Measurements from ENCODE around the gene LNPK.

Gene LNPK

GRCh38 chr2:175887776-175888175 lies 114.3 kb downstream of the LNPK start:
- Mint-ChIP-seq H3K36me3 (ENCODE audit: low read depth) (no peaks in the 10 kb centered on the region), H3K4me3 (no peak overlapping the region), H3K27ac (no peak overlapping the region), H3K27me3 (ENCODE audit: low read depth) (no peaks in the 10 kb centered on the region), H3K4me1 (peaks cover 4% of the 10 kb centered on the region), H3K9me3 (no peaks in the 10 kb centered on the region)
- no peak for TF ChIP-seq CTCF (IDR thresholded peaks at IDR 0.05; ENCODE audit: unreplicated experiment in 3 of 3)

- H3K27ac Mint-ChIP-seq = no peak overlapping the region
- no peaks in the 10 kb centered on the region for H3K36me3 Mint-ChIP-seq (ENCODE audit: low read depth)
- no peaks in the 10 kb centered on the region for H3K9me3 Mint-ChIP-seq
- H3K27me3 Mint-ChIP-seq (ENCODE audit: low read depth) = peaks cover 3% of the 10 kb centered on the region
- no peak overlapping the region for H3K4me3 Mint-ChIP-seq
- peaks cover 4% of the 10 kb centered on the region for H3K4me1 Mint-ChIP-seq
- no peak for TF ChIP-seq CTCF (IDR thresholded peaks at IDR 0.05; ENCODE audit: unreplicated experiment in 3 of 3)
Observed at GRCh38 chr2:175884697-175885393, 117.2 kb downstream of the LNPK start.

- Mint-ChIP-seq H3K27me3 (ENCODE audit: low read depth) (peaks cover 3% of the 10 kb centered on the region), H3K36me3 (ENCODE audit: low read depth) (no peaks in the 10 kb centered on the region), H3K4me3 (no peak overlapping the region), H3K27ac (no peak overlapping the region), H3K9me3 (no peaks in the 10 kb centered on the region), H3K4me1 (no peaks in the 10 kb centered on the region)
- no peak for TF ChIP-seq CTCF (IDR thresholded peaks at IDR 0.05; ENCODE audit: unreplicated experiment in 3 of 3)
Observed at GRCh38 chr2:175883586-175884194, 118.4 kb downstream of the LNPK start.

- peaks cover 3% of the 10 kb centered on the region for H3K27me3 Mint-ChIP-seq (ENCODE audit: low read depth)
- no peaks in the 10 kb centered on the region for H3K4me1 Mint-ChIP-seq
- no peak overlapping the region for H3K4me3 Mint-ChIP-seq
Observed at GRCh38 chr2:175879679-175880078, 122.4 kb downstream of the LNPK start.

GRCh38 chr2:175877845-175878544 lies 124.1 kb downstream of the LNPK start:
- no peaks in the 10 kb centered on the region for H3K9me3 Mint-ChIP-seq
- H3K4me3 Mint-ChIP-seq = no peak overlapping the region
- no peak for TF ChIP-seq CTCF (IDR thresholded peaks at IDR 0.05; ENCODE audit: unreplicated experiment in 3 of 3)
- peaks cover 3% of the 10 kb centered on the region for H3K27me3 Mint-ChIP-seq (ENCODE audit: low read depth)
- H3K4me1 Mint-ChIP-seq = peaks cover 10% of the 10 kb centered on the region
- H3K36me3 Mint-ChIP-seq (ENCODE audit: low read depth) = no peaks in the 10 kb centered on the region
- no peak overlapping the region for H3K27ac Mint-ChIP-seq

More at GRCh38 chr2:175879679-175880078, 122.4 kb downstream of the LNPK start:
- H3K27ac Mint-ChIP-seq = no peak overlapping the region
- no peak for TF ChIP-seq CTCF (IDR thresholded peaks at IDR 0.05; ENCODE audit: unreplicated experiment in 3 of 3)
- no peaks in the 10 kb centered on the region for H3K9me3 Mint-ChIP-seq
- H3K36me3 Mint-ChIP-seq (ENCODE audit: low read depth) = no peaks in the 10 kb centered on the region
